Measurements from ENCODE around the gene LYZL1. TPM values are rescaled to one million over a fixed set of nuclear protein-coding genes. Genes with fewer than 3 reads are reported as not detected.

Gene LYZL1
- total RNA-seq, 2 donors from 2014 or later = not detected

DNA sequence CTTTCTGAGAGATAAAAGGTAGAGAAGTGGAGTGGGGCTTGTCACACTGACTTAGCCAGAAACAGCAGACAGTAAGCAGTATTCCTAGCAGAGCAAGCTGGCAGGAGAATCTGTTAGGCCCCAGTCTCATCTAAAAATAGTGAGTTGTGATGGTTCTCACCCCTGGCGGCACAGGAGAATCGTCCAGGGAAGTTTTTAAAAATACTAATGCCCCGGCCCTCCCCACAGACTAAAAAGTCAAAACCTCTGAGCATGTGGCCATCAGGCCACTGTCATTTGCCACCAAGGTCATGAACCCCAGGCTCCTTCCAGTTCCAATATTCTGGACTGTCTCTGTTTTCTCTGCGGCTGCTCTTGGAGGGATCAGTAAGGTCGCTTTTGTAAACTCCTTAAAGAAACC is 34.0 kb downstream of the LYZL1 start:
- no peak overlapping the region for H3K9ac ChIP-seq (ENCODE audit: low read depth in 2 of 2, low read length in 2 of 2)

GRCh38 chr10:29323367-29323766 is 34.5 kb downstream of the LYZL1 start:
- no peak overlapping the region for H3K27ac ChIP-seq
- H3K4me1 ChIP-seq = no peaks in the 10 kb centered on the region
- H3K9me3 ChIP-seq = no peaks in the 10 kb centered on the region
- DNase-seq = no peak
- no peaks in the 10 kb centered on the region for H3K27me3 ChIP-seq
- intact Hi-C loops (cut with DNase I) = no loop called here
- no peak overlapping the region for H3K4me3 ChIP-seq
- TF ChIP-seq, protein P1, sequence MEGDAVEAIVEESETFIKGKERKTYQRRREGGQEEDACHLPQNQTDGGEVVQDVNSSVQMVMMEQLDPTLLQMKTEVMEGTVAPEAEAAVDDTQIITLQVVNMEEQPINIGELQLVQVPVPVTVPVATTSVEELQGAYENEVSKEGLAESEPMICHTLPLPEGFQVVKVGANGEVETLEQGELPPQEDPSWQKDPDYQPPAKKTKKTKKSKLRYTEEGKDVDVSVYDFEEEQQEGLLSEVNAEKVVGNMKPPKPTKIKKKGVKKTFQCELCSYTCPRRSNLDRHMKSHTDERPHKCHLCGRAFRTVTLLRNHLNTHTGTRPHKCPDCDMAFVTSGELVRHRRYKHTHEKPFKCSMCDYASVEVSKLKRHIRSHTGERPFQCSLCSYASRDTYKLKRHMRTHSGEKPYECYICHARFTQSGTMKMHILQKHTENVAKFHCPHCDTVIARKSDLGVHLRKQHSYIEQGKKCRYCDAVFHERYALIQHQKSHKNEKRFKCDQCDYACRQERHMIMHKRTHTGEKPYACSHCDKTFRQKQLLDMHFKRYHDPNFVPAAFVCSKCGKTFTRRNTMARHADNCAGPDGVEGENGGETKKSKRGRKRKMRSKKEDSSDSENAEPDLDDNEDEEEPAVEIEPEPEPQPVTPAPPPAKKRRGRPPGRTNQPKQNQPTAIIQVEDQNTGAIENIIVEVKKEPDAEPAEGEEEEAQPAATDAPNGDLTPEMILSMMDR (IDR thresholded peaks at IDR 0.05) = no peak
- H3K9ac ChIP-seq (ENCODE audit: low read depth in 2 of 2, low read length in 2 of 2) = no peak overlapping the region
- H3K36me3 ChIP-seq = no peaks in the 10 kb centered on the region

More for the DNA sequence above, 34.0 kb downstream of the LYZL1 start:
- Histone ChIP-seq H3K27me3 (no peaks in the 10 kb centered on the region), H3K36me3 (no peaks in the 10 kb centered on the region), H3K27ac (no peak overlapping the region), H3K4me1 (no peaks in the 10 kb centered on the region), H3K9me3 (no peaks in the 10 kb centered on the region), H3K4me3 (no peak overlapping the region)
- intact Hi-C loops (cut with DNase I) = no loop called here
- no peak for DNase-seq
- TF ChIP-seq, protein P1 (IDR thresholded peaks at IDR 0.05) = no peak

DNA sequence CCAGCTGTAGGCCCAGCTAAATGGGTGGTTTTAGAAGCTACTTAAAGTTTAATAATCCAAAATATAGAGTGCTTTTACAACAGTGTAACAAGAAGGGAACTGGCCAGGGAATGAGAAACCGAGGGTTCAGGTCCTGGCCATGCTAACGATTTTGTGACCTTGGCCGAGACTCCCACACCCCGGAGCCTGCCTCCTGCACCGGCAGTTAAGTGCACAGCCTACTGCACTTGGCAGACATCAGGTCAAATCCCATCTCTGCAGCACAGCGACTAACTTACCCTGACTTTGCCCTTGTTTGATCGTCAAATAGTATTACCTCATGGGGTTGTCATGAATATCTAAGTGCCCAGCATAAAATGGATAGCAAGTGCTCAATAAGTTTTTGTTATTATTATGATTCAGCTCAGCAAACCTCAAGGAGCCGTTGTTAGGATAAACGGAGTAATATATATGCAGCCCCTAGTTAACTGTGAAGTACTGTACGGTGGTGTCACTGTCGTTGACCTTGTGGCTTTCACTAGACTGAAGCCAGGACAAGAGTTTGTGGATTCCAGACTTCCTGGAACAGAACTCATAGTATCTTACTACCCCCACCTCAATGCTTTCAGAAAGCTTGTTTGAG is 35.5 kb downstream of the LYZL1 start:
- intact Hi-C loops (cut with DNase I) = no loop called here
- H3K9ac ChIP-seq (ENCODE audit: low read depth in 2 of 2, low read length in 2 of 2) = no peak overlapping the region
- TF ChIP-seq, protein P1 (IDR thresholded peaks at IDR 0.05) = no peak
- DNase-seq = no peak
- no peaks in the 10 kb centered on the region for H3K36me3 ChIP-seq
- no peaks in the 10 kb centered on the region for H3K4me1 ChIP-seq
- no peaks in the 10 kb centered on the region for H3K27me3 ChIP-seq
- no peak overlapping the region for H3K27ac ChIP-seq
- no peak overlapping the region for H3K4me3 ChIP-seq
- no peaks in the 10 kb centered on the region for H3K9me3 ChIP-seq

- H3K9ac ChIP-seq (ENCODE audit: low read depth in 2 of 2, low read length in 2 of 2) = no peak overlapping the region
- intact Hi-C loops (cut with DNase I) = no loop called here
Observed at GRCh38 chr10:29326299-29326698, 37.4 kb downstream of the LYZL1 start.

DNA sequence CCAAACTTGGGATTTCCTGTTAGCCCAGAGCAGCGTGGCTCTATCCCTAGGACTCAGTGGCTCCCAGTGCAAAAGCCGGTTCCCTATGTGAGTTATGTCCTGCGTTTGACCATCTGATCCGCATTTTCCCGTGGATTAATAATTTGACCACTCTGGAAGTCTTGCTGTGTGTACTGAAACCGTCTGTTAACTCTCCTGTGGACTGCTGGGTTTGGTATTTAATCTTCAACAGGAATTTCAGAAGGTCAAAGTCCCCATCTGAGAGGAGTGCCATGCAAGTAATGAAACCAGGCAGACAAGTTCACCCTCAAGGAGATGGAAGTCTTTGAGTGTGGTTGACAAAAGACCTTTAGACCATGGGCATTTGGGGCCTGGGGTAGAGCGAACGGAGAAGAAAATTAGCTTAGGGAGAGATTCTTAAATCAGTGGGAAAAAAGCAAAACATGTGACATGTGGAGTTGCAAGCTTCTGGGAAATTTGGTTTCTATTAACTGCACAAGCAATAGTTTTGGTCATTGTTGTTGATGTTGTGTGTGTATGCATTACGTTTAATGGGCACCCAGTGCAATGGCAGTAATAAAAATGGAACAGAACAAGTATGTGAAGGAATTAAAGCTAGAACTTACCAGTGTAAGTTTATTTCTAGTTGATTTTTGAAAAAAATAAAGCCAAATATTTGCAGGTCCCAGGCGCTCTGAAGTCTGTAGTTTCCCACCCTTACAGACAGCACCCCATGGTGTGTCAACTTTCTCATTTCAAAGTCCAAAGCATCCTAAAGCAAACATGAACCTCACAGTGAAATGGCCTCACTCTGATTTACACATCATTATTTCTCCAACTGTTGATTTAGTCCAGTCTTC is 38.2 kb downstream of the LYZL1 start:
- Histone ChIP-seq H3K4me1 (no peaks in the 10 kb centered on the region), H3K27ac (no peak overlapping the region), H3K27me3 (no peaks in the 10 kb centered on the region), H3K9ac (ENCODE audit: low read depth in 2 of 2, low read length in 2 of 2) (no peak overlapping the region), H3K36me3 (no peaks in the 10 kb centered on the region), H3K9me3 (no peaks in the 10 kb centered on the region), H3K4me3 (no peak overlapping the region)
- TF ChIP-seq, protein P1 (IDR thresholded peaks at IDR 0.05) = no peak
- intact Hi-C loops (cut with DNase I) = no loop called here
- no peak for DNase-seq

More at GRCh38 chr10:29326299-29326698, 37.4 kb downstream of the LYZL1 start:
- Histone ChIP-seq H3K36me3 (no peaks in the 10 kb centered on the region), H3K9me3 (no peaks in the 10 kb centered on the region), H3K4me3 (no peak overlapping the region), H3K4me1 (no peaks in the 10 kb centered on the region), H3K27me3 (no peaks in the 10 kb centered on the region), H3K27ac (no peak overlapping the region)
- no peak for DNase-seq
- TF ChIP-seq, protein P1 (IDR thresholded peaks at IDR 0.05) = no peak

All from colonic mucosa (tissue), 4 donors.